Fibroblast of villous mesenchyme (primary cell): ENCODE data around the gene KANK3. TPM values are rescaled to one million over a fixed set of nuclear protein-coding genes. Genes with fewer than 3 reads are reported as not detected.

ENCODE experiments used
- DNase-seq: peaks from one replicate; pipeline ENCODE4 v3.0.0-alpha.2; 2010; ENCODE audit warnings: low read depth
- H3K4me3 ChIP-seq: 2 replicates; pipeline ENCODE4 v1.5.1; 2011; ENCODE audit warnings: low read depth, mild to moderate bottlenecking, low read length
- total RNA-seq: library from RNA; depleted of rRNA; stranded (reverse); fragments of >200 nt; gene quantifications from 2 replicates; pipeline ENCODE4 v1.2.3, GENCODE V29; 2012
- TF ChIP-seq, protein P1 (sequence below): IDR thresholded peaks from 2 replicates; pipeline ENCODE4 v1.5.1; 2012; ENCODE audit warnings: low read depth, mild to moderate bottlenecking, low read length; ENCODE audit not compliant: insufficient read depth

Gene KANK3
- total RNA-seq, 1 donor, result under 0.01 TPM

GRCh38 chr19:8373867-8374813 is 31.1 kb upstream of the KANK3 start:
- H3K4me3 ChIP-seq, result no peak overlapping the region
- DNase-seq, result no peak
- TF ChIP-seq, protein P1, sequence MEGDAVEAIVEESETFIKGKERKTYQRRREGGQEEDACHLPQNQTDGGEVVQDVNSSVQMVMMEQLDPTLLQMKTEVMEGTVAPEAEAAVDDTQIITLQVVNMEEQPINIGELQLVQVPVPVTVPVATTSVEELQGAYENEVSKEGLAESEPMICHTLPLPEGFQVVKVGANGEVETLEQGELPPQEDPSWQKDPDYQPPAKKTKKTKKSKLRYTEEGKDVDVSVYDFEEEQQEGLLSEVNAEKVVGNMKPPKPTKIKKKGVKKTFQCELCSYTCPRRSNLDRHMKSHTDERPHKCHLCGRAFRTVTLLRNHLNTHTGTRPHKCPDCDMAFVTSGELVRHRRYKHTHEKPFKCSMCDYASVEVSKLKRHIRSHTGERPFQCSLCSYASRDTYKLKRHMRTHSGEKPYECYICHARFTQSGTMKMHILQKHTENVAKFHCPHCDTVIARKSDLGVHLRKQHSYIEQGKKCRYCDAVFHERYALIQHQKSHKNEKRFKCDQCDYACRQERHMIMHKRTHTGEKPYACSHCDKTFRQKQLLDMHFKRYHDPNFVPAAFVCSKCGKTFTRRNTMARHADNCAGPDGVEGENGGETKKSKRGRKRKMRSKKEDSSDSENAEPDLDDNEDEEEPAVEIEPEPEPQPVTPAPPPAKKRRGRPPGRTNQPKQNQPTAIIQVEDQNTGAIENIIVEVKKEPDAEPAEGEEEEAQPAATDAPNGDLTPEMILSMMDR, result no peak

DNA sequence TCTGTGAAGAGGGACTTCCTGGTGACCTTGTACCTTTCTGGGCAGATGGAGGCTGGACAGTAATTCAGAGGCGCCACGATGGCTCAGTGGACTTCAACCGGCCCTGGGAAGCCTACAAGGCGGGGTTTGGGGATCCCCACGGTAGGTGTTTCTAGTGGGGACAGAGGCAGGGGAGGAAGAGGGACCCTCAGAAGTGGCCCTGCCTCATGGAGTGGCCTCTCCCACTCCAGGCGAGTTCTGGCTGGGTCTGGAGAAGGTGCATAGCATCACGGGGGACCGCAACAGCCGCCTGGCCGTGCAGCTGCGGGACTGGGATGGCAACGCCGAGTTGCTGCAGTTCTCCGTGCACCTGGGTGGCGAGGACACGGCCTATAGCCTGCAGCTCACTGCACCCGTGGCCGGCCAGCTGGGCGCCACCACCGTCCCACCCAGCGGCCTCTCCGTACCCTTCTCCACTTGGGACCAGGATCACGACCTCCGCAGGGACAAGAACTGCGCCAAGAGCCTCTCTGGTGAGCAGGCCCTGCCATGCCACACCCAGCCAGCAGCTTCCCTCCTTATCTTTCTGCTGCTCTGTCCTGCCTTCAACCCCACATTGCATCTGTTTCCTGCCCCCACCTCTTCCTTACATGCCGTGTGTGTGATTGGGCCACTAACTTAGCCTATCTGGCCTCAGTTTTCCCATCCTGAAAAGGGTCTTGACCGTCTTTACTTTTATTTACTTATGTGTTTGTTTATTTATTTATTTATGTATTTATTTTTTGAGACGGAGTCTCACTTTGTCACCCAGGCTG is 28.1 kb upstream of the KANK3 start:
- TF ChIP-seq, protein P1, result no peak
- DNase-seq, result no peak
- H3K4me3 ChIP-seq, result peak overlapping the region; percentile 12

GRCh38 chr19:8370176-8371010 is 27.3 kb upstream of the KANK3 start:
- DNase-seq, result peak; percentile 87
- TF ChIP-seq, protein P1, result no peak
- peak overlapping the region; percentile 5 for H3K4me3 ChIP-seq

GRCh38 chr19:8367327-8368001 is 24.4 kb upstream of the KANK3 start:
- peak overlapping the region; percentile 48 for H3K4me3 ChIP-seq
- TF ChIP-seq, protein P1, result no peak

GRCh38 chr19:8366961-8367326 is 23.9 kb upstream of the KANK3 start:
- TF ChIP-seq, protein P1, result no peak
- H3K4me3 ChIP-seq, result peak overlapping the region; percentile 48
- peak; percentile 91 for DNase-seq

More at GRCh38 chr19:8367327-8368001, 24.4 kb upstream of the KANK3 start:
- peak; percentile 99 for DNase-seq
